Skeletal muscle tissue (tissue), 4 donors: ENCODE data around the gene MRPL23. TPM values are rescaled to one million over a fixed set of nuclear protein-coding genes. Genes with fewer than 3 reads are reported as not detected.

ENCODE experiments used
- H3K27ac ChIP-seq: one replicate; pipeline ENCODE4 v1.7.0; 2013; ENCODE audit warnings: mild to moderate bottlenecking, low read depth, low read length, inconsistent platforms
- H3K27me3 ChIP-seq, 3 donors: one replicate each; pipeline ENCODE4 v1.7.0; 2013; ENCODE audit warnings: low read length in 3 of 3; ENCODE audit not compliant: control insufficient read depth in 3 of 3, insufficient read depth in 3 of 3
- H3K36me3 ChIP-seq, 3 donors: one replicate each; pipeline ENCODE4 v1.7.0; 2013; ENCODE audit warnings: low read length in 3 of 3; ENCODE audit not compliant: control insufficient read depth in 3 of 3, insufficient read depth in 3 of 3
- H3K4me1 ChIP-seq, 3 donors: one replicate each; pipeline ENCODE4 v1.7.0; 2013; ENCODE audit warnings: low read length in 3 of 3, mild to moderate bottlenecking in 3 of 3; ENCODE audit not compliant: control insufficient read depth in 3 of 3, insufficient read depth in 3 of 3
- H3K4me3 ChIP-seq, 3 donors: one replicate each; pipeline ENCODE4 v1.7.0; 2013; ENCODE audit warnings: low read length in 3 of 3
- H3K9ac ChIP-seq, 3 donors: one replicate each; pipeline ENCODE4 v1.7.0; 2013; ENCODE audit warnings: low read length in 3 of 3, mild to moderate bottlenecking in 3 of 3, moderate library complexity in 2 of 3, low read depth in 1 of 3
- H3K9me3 ChIP-seq, 3 donors: one replicate each; pipeline ENCODE4 v1.7.0; 2013; ENCODE audit warnings: low read length in 3 of 3; ENCODE audit not compliant: control insufficient read depth in 3 of 3
- total RNA-seq: library from RNA; depleted of rRNA; stranded (reverse); fragments of >200 nt; gene quantifications from one replicate; pipeline ENCODE4 v1.2.3, GENCODE V29; 2014
- donor health status: Osteomylitis.

Gene MRPL23
- total RNA-seq, 1 donor from 2014 or later, result 12.0 TPM

GRCh38 chr11:1932681-1933080, 14.5 kb upstream of the MRPL23 start:
- peak overlapping the region; percentile 95 for H3K27ac ChIP-seq
- no peak overlapping the region for H3K4me3 ChIP-seq
- H3K9me3 ChIP-seq, result no peaks in the 10 kb centered on the region
- H3K9ac ChIP-seq, result no peak overlapping the region
- peaks cover 34 to 70% (median 55%) of the 10 kb centered on the region in 3 donors for H3K36me3 ChIP-seq
- peaks cover 19 to 79% (median 34%) of the 10 kb centered on the region in 3 donors for H3K4me1 ChIP-seq
- no peaks in the 10 kb centered on the region for H3K27me3 ChIP-seq

- H3K4me3 ChIP-seq, result no peak overlapping the region
- H3K27me3 ChIP-seq, result no peaks in the 10 kb centered on the region
- H3K9me3 ChIP-seq, result no peaks in the 10 kb centered on the region
- H3K9ac ChIP-seq, result no peak overlapping the region
- peaks cover 13 to 76% (median 25%) of the 10 kb centered on the region in 3 donors for H3K4me1 ChIP-seq
- H3K36me3 ChIP-seq, result peaks cover 36 to 70% (median 53%) of the 10 kb centered on the region in 3 donors
- H3K27ac ChIP-seq, result peak overlapping the region; percentile 40
Measured at GRCh38 chr11:1933416-1934334, 13.5 kb upstream of the MRPL23 start.

DNA sequence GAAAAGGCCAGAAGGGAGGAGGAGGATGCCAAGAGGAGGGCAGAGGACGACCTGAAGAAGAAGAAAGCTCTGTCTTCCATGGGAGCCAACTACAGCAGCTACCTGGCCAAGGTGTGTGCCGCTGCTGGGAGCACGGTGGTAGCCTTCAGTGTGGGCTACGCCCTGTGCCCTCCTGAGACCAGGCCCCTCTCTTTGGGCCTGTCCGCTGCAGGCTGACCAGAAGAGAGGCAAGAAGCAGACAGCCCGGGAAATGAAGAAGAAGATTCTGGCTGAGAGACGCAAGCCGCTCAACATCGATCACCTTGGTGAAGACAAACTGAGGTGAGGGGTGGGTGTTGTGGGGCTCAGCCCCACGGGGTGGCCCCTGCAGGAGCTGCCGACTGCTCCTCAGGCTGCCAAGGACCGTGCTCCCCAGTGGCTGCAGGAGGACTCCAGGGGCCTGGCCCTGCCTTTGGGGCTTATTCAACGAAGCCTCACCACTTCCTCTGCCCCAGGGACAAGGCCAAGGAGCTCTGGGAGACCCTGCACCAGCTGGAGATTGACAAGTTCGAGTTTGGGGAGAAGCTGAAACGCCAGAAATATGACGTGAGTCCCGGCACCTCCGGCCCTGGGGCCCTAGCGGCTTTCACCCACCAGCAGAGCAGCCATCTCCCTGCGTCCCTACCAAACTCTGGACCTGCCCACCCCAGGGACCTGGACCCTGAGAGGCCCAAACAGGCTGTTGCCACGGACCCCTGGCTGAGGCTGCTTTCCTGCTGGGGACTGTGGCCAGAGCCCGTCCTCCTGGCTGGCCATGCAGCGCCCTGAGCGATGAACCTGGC, 12.6 kb upstream of the MRPL23 start:
- no peaks in the 10 kb centered on the region for H3K27me3 ChIP-seq
- no peak overlapping the region for H3K4me3 ChIP-seq
- peak overlapping the region in 2 of 3 donors; percentile 33 to 43 for H3K9ac ChIP-seq
- peak overlapping the region; percentile 36 for H3K27ac ChIP-seq
- peaks cover 18 to 71% (median 26%) of the 10 kb centered on the region in 3 donors for H3K4me1 ChIP-seq
- peaks cover 36 to 66% (median 53%) of the 10 kb centered on the region in 3 donors for H3K36me3 ChIP-seq
- no peaks in the 10 kb centered on the region for H3K9me3 ChIP-seq

GRCh38 chr11:1935156-1936071, 11.7 kb upstream of the MRPL23 start:
- no peak overlapping the region for H3K9ac ChIP-seq
- H3K4me1 ChIP-seq, result peaks cover 13 to 62% (median 18%) of the 10 kb centered on the region in 3 donors
- no peaks in the 10 kb centered on the region for H3K9me3 ChIP-seq
- no peaks in the 10 kb centered on the region for H3K27me3 ChIP-seq
- H3K27ac ChIP-seq, result peak overlapping the region; percentile 36
- no peak overlapping the region for H3K4me3 ChIP-seq
- peaks cover 36 to 60% (median 52%) of the 10 kb centered on the region in 3 donors for H3K36me3 ChIP-seq

DNA sequence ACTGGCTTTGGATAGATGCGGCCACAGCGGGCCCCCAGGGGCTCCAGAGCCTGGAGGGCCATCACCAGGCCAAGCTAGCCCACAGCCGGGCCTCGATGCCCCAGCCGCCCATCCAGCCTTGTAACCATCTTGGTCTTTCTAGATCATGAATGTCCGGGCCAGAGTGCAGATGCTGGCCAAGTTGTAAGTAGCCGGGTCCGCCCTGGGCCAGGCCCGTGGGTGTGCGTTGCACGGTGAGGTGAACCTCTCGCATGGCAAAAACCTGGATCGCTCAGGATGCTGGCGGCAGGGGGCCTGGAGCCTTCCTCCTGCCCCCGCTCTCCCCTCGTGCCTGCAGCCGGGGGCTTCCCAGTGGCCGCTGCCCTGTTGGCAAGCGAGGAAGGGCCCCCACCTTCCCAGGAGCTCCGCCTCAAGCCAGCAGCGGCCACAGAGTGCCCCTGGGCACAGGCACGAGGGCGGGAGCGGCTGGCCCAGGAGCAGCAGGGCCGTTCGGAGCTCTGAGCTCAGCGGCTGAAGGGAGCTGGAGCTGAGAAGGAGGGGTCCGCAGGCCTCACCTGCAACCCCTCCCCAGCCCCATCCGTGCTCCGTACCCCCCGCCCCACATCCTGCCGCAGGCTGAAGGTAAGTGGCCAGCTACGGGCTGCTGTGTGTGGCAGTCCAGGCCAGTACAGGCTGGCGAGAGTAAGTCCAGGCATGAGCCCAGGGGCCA, 10.9 kb upstream of the MRPL23 start:
- Histone ChIP-seq H3K4me3 (no peak overlapping the region), H3K4me1 (peaks cover 13 to 58% (median 15%) of the 10 kb centered on the region in 3 donors), H3K27ac (peak overlapping the region; percentile 19), H3K9me3 (no peaks in the 10 kb centered on the region), H3K36me3 (peaks cover 36 to 57% (median 51%) of the 10 kb centered on the region in 3 donors), H3K9ac (no peak overlapping the region), H3K27me3 (no peaks in the 10 kb centered on the region)

DNA sequence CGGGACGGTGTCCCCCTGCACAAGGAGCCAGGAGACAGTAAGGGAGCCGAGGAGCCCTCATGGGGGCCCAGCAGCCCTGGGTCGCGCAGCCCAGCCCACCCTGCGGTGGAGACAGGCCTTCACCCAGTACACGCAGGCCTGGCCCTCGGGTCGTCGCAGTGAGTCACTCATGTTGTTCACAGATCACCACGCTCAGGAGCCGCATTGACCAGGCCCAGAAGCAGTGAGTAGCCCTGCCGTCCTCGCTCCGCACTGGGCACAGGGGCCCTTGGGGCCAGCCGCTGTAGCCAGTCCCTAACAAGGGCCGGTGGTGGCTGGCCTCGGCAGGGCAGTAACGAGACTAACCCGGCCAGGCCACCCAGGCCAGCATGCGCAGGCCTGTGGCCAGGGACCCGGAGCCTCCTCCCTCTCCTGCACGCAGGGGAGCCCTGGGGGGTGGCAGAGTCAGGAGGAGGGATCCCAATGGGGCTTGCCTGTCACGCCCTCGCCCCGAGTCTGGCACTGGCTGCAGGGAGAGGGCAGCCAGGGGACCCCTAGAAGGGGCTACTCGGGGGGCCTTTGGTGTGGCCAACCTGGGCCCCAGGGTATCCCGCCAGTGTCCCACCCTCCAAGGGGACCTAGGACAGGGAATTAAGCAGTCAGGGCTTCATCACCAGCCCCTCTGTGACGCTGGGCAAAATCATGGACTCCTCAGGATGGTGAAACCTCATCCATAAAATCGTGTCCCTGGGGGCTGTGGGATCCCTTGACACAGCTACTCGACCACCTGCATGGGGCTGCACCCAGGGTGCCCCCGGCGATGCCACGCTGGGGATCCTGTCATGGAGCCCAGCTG, 10.1 kb upstream of the MRPL23 start:
- Histone ChIP-seq H3K36me3 (peaks cover 36 to 52% (median 49%) of the 10 kb centered on the region in 3 donors), H3K9ac (no peak overlapping the region), H3K27me3 (no peaks in the 10 kb centered on the region), H3K27ac (no peak overlapping the region), H3K4me1 (peaks cover 7 to 53% (median 10%) of the 10 kb centered on the region in 3 donors), H3K9me3 (no peaks in the 10 kb centered on the region), H3K4me3 (no peak overlapping the region)

DNA sequence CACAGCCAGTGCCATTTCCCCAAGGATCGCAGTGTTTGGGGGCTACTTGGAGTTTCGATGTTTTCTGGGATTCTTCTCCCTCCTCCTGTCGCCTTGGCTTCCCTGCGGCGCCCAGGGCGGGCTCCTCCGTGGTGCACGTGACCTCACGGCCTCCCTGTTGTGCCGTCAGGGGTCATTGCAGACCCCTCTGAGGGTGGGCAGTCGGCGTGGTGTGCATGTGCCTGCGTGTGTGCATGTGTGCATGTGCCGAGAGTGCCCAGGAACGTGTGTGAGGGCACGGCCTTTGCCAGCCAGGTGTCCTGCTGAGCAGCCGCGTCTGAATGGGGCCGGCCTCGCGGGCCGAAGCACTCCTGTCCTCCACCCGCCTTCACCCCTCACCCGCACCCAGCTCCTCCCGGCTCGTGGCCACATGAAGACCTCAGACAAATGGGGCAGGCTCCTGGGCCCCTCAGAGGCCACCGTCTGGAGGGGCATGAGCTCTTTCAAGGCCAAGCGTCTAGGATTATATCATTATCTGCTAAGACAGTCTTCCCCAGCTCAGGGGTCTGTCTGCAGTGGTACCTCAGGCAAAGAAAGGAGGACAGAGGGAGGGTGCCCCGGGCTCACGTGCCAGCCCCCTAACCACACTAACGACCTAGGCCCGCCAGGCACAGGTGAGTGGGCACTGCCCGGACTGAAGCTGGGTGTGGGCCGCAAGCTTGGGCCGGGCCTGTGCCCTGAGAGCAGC, 9.4 kb upstream of the MRPL23 start:
- H3K9me3 ChIP-seq, result no peaks in the 10 kb centered on the region
- no peak overlapping the region for H3K4me3 ChIP-seq
- H3K36me3 ChIP-seq, result peaks cover 36 to 44% (median 43%) of the 10 kb centered on the region in 3 donors
- H3K27ac ChIP-seq, result no peak overlapping the region
- H3K27me3 ChIP-seq, result no peaks in the 10 kb centered on the region
- peak overlapping the region in 1 of 3 donors; percentile 54 for H3K9ac ChIP-seq
- H3K4me1 ChIP-seq, result peaks cover 9 to 52% (median 15%) of the 10 kb centered on the region in 3 donors
